Neural cell (in vitro differentiated cells): Measurements from ENCODE around the gene CGRRF1. TPM values are rescaled to one million over a fixed set of nuclear protein-coding genes. Genes with fewer than 3 reads are reported as not detected.

Experiments
- H2AFZ ChIP-seq: fragments of 200-600, 300-800 bp; sonication (generic), shearing (Covaris generic); 2 replicates; pipeline ENCODE4 v1.6.0; 2014; ENCODE audit warnings: low read depth, mild to moderate bottlenecking, antibody characterized with exemption, low read length, moderate library complexity
- H3F3A ChIP-seq: fragments of 200-600 bp; shearing (Covaris generic); 2 replicates; pipeline ENCODE4 v1.6.1; 2016; ENCODE audit warnings: mild to moderate bottlenecking, moderate library complexity, mixed read lengths, antibody characterized with exemption, low read length; ENCODE audit not compliant: insufficient read depth, poor library complexity, severe bottlenecking
- H3K27ac ChIP-seq: fragments of 200-600, 300-800 bp; sonication (generic), shearing (Covaris generic); 2 replicates; pipeline ENCODE4 v1.5.1; 2014; ENCODE audit warnings: mild to moderate bottlenecking, low read length, moderate library complexity
- H3K27me3 ChIP-seq: fragments of 300-800, 200-600 bp; sonication (generic), shearing (Covaris generic); 2 replicates; pipeline ENCODE4 v1.6.0; 2014; ENCODE audit warnings: mild to moderate bottlenecking, low read depth, low read length, moderate library complexity; ENCODE audit not compliant: insufficient read depth
- H3K36me3 ChIP-seq: fragments of 300-800, 200-600 bp; sonication (generic), shearing (Covaris generic); 2 replicates; pipeline ENCODE4 v1.5.1; 2014; ENCODE audit warnings: mild to moderate bottlenecking, antibody characterized with exemption, low read length, moderate library complexity; ENCODE audit not compliant: insufficient read depth
- H3K4me2 ChIP-seq: fragments of 300-800, 200-600 bp; sonication (generic), shearing (Covaris generic); 2 replicates; pipeline ENCODE4 v1.6.0; 2014; ENCODE audit warnings: mild to moderate bottlenecking, low read length
- H3K4me3 ChIP-seq: fragments of 300-800, 200-600 bp; sonication (generic), shearing (Covaris generic); 2 replicates; pipeline ENCODE4 v1.5.1; 2014; ENCODE audit warnings: mild to moderate bottlenecking, low read length, moderate library complexity
- H3K79me2 ChIP-seq: fragments of 200-600 bp; shearing (Covaris generic); replicated peaks from 2 replicates; pipeline ENCODE4 v1.6.0; 2014; ENCODE audit warnings: mild to moderate bottlenecking, low read length, moderate library complexity; ENCODE audit not compliant: insufficient read depth
- H3K9ac ChIP-seq: fragments of 300-800, 200-600 bp; sonication (generic), shearing (Covaris generic); 2 replicates; pipeline ENCODE4 v1.6.1; 2016; ENCODE audit warnings: mild to moderate bottlenecking, low read length, mixed read lengths
- H3K9me2 ChIP-seq: fragments of 200-600 bp; shearing (Covaris generic); 2 replicates; pipeline ENCODE4 v1.6.1; 2016; ENCODE audit warnings: mild to moderate bottlenecking, low read length, mixed read lengths; ENCODE audit not compliant: insufficient read depth
- H3K9me3 ChIP-seq: fragments of 200-600, 300-800 bp; sonication (generic), shearing (Covaris generic); 2 replicates; pipeline ENCODE4 v1.6.1; 2016; ENCODE audit warnings: mild to moderate bottlenecking, mixed run types, low read length, moderate library complexity, mixed read lengths
- H4K20me1 ChIP-seq: fragments of 200-600 bp; shearing (Covaris generic); 2 replicates; pipeline ENCODE4 v1.6.1; 2016; ENCODE audit warnings: mild to moderate bottlenecking, mixed run types; ENCODE audit not compliant: insufficient read depth
- CTCF ChIP-seq: fragments of 450-650 bp; IDR thresholded peaks from 2 replicates; pipeline ENCODE4 v1.5.1; 2014; ENCODE audit warnings: antibody characterized with exemption, mild to moderate bottlenecking, moderate library complexity; ENCODE audit not compliant: poor library complexity, severe bottlenecking
- EP300 ChIP-seq: fragments of 450-650 bp; conservative IDR thresholded peaks from 2 replicates; pipeline ENCODE4 v1.6.1; 2014; ENCODE audit warnings: antibody characterized with exemption, mild to moderate bottlenecking, moderate library complexity; ENCODE audit not compliant: poor library complexity, severe bottlenecking
- EZH2 ChIP-seq: fragments of 200-600, 300-800 bp; shearing (Covaris generic), sonication (generic); IDR thresholded peaks from 2 replicates; pipeline ENCODE4 v1.6.1; 2014; ENCODE audit warnings: antibody characterized with exemption, low read length, borderline replicate concordance, mild to moderate bottlenecking; ENCODE audit not compliant: insufficient read depth, poor library complexity, severe bottlenecking
- MXI1 ChIP-seq: fragments of 450-650 bp; conservative IDR thresholded peaks from 2 replicates; pipeline ENCODE4 v1.6.1; 2014; ENCODE audit warnings: antibody characterized with exemption, mild to moderate bottlenecking; ENCODE audit not compliant: poor library complexity, severe bottlenecking
- POLR2AphosphoS5 ChIP-seq: IDR thresholded peaks from 2 replicates; pipeline ENCODE4 v1.6.1; 2012
- RAD21 ChIP-seq: fragments of 450-650 bp; conservative IDR thresholded peaks from 2 replicates; pipeline ENCODE4 v1.6.1; 2014; ENCODE audit warnings: antibody characterized with exemption, mild to moderate bottlenecking, moderate library complexity
- REST ChIP-seq: IDR thresholded peaks from 2 replicates; pipeline ENCODE4 v1.6.1; 2012; ENCODE audit warnings: borderline replicate concordance
- SMC3 ChIP-seq: fragments of 450-650 bp; conservative IDR thresholded peaks from 2 replicates; pipeline ENCODE4 v1.6.1; 2014; ENCODE audit warnings: antibody characterized with exemption, mild to moderate bottlenecking, moderate library complexity; ENCODE audit not compliant: poor library complexity
- TAF1 ChIP-seq: IDR thresholded peaks from 2 replicates; pipeline ENCODE4 v1.6.1; 2012; ENCODE audit warnings: low read depth
- polyA plus RNA-seq: library from polyadenylated mRNA; depleted of rRNA; stranded (reverse); fragments of >200 nt; gene quantifications from 2 replicates; pipeline ENCODE4 v1.2.3, GENCODE V29; 2014

Gene CGRRF1
- polyA plus RNA-seq, 1 donor from 2014 or later = 31.0 TPM

- no peaks in the 10 kb centered on the region for H3K9me2 ChIP-seq
- H2AFZ ChIP-seq = peak within 1 kb of the TSS; percentile 9
- H3K4me3 ChIP-seq = peak within 1 kb of the TSS; percentile 90
- peak within 1 kb of the TSS; percentile 67 for H3K4me2 ChIP-seq
- peaks cover 6% of the 10 kb centered on the region for H3F3A ChIP-seq
- peak within 1 kb of the TSS; percentile 64 for H3K9ac ChIP-seq
- TF ChIP-seq SMC3 = peak; percentile 71
- no peak for TF ChIP-seq TAF1
- TF ChIP-seq RAD21 = peak; percentile 62
- TF ChIP-seq EZH2 = no peak
- TF ChIP-seq CTCF = peak; percentile 64
- no peak for TF ChIP-seq REST
- TF ChIP-seq MXI1 = peak; percentile 62
- TF ChIP-seq EP300 = no peak
- TF ChIP-seq POLR2AphosphoS5 = peak; percentile 11
- no peaks in the 10 kb centered on the region for H4K20me1 ChIP-seq
- H3K9me3 ChIP-seq = no peaks in the 10 kb centered on the region
- no peak within 1 kb of the TSS for H3K27ac ChIP-seq
- no peaks in the 10 kb centered on the region for H3K36me3 ChIP-seq
- no peaks in the 10 kb centered on the region for H3K79me2 ChIP-seq
- H3K27me3 ChIP-seq = peaks cover 28% of the 10 kb centered on the region
Observed at GRCh38 chr14:54566410-54567223, 56.9 kb downstream of the CGRRF1 start, which contains the start of gene SAMD4A. SAMD4A (plus strand) TSS chr14:54567128; CDS start chr14:54567917, 789 bp downstream.

- H3K9ac ChIP-seq = peak overlapping the region; percentile 64
- H2AFZ ChIP-seq = peak overlapping the region; percentile 9
- H4K20me1 ChIP-seq = no peaks in the 10 kb centered on the region
- peaks cover 6% of the 10 kb centered on the region for H3F3A ChIP-seq
- H3K36me3 ChIP-seq = no peaks in the 10 kb centered on the region
- H3K27me3 ChIP-seq = peaks cover 28% of the 10 kb centered on the region
- H3K4me3 ChIP-seq = peak overlapping the region; percentile 90
- no peaks in the 10 kb centered on the region for H3K9me2 ChIP-seq
- H3K9me3 ChIP-seq = no peaks in the 10 kb centered on the region
- H3K27ac ChIP-seq = no peak overlapping the region
- H3K4me2 ChIP-seq = peak overlapping the region; percentile 56
- TF ChIP-seq MXI1 (no peak), REST (peak; percentile 53)
- H3K79me2 ChIP-seq = no peaks in the 10 kb centered on the region
Observed at GRCh38 chr14:54567224-54567638, 57.5 kb downstream of the CGRRF1 start.
